HEK293T (cell line): ENCODE data around the gene CEACAM19.

ENCODE experiments used
- ARNT ChIP-seq: fragments of 450-650 bp; IDR thresholded peaks from 2 replicates; pipeline ENCODE4 v1.6.1; 2017; ENCODE audit warnings: mild to moderate bottlenecking
- CTBP1 ChIP-seq: fragments of 450-650 bp; IDR thresholded peaks from 2 replicates; pipeline ENCODE4 v1.6.1; 2016; ENCODE audit warnings: borderline replicate concordance
- ELF4 ChIP-seq: fragments of 450-650 bp; IDR thresholded peaks from 2 replicates; pipeline ENCODE4 v1.6.1; 2017; ENCODE audit warnings: antibody characterized with exemption
- FOXK2 ChIP-seq: fragments of 450-650 bp; IDR thresholded peaks from 2 replicates; pipeline ENCODE4 v1.6.1; 2016; ENCODE audit warnings: mild to moderate bottlenecking
- FOXM1 ChIP-seq: fragments of 450-650 bp; IDR thresholded peaks from 2 replicates; pipeline ENCODE4 v1.6.1; 2017; ENCODE audit warnings: mild to moderate bottlenecking, borderline replicate concordance
- HDGF ChIP-seq: fragments of 450-650 bp; IDR thresholded peaks from 2 replicates; pipeline ENCODE4 v1.6.1; 2017; ENCODE audit warnings: antibody characterized with exemption, borderline replicate concordance
- NFRKB ChIP-seq: fragments of 450-650 bp; IDR thresholded peaks from 2 replicates; pipeline ENCODE4 v1.6.1; 2016; ENCODE audit warnings: mild to moderate bottlenecking, moderate library complexity
- SP1 ChIP-seq: fragments of 450-650 bp; IDR thresholded peaks from 2 replicates; pipeline ENCODE4 v1.6.1; 2017
- SUZ12 ChIP-seq: fragments of 450-650 bp; IDR thresholded peaks from 2 replicates; pipeline ENCODE4 v1.6.1; 2016; ENCODE audit warnings: mild to moderate bottlenecking
- TARDBP ChIP-seq: fragments of 450-650 bp; IDR thresholded peaks from 2 replicates; pipeline ENCODE4 v1.6.1; 2016
- ZNF384 ChIP-seq: fragments of 450-650 bp; IDR thresholded peaks from 2 replicates; pipeline ENCODE4 v1.6.1; 2016

DNA sequence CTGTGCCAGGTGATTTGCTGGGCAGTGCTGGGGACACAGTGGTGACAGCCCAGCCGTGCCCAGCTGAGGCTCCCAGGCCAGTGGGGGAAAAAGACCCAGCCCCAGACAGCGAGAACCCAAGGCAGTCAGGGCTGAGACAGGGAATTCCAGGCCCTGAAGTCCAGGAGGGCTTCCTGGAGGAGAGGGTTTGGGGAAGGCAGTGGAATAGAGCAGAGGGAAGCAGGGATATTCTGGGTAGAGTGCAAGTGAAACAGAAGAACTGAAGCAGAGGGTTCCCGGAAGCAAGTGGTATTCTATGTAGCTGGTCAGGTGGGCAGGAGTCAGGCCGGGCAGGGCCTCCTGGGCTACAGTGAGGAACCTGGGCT lies 26.4 kb downstream of the CEACAM19 start:
- TF ChIP-seq FOXK2, result no peak
- TF ChIP-seq HDGF, result no peak
- no peak for TF ChIP-seq TARDBP
- TF ChIP-seq FOXM1, result no peak
- TF ChIP-seq SP1, result no peak
- TF ChIP-seq SUZ12, result no peak
- TF ChIP-seq ARNT, result no peak
- no peak for TF ChIP-seq CTBP1
- no peak for TF ChIP-seq ELF4
- no peak for TF ChIP-seq NFRKB
- TF ChIP-seq ZNF384, result no peak
